Measurements from ENCODE around the gene SLC19A3. TPM values are rescaled to one million over a fixed set of nuclear protein-coding genes. Genes with fewer than 3 reads are reported as not detected.

SLC19A3 gene
- total RNA-seq, 1 donor from 2014 or later = 5.3 TPM

Small RNA genes lying within 50 kb of the gene (small RNA-seq; reads per million reads assigned to genes)
- gene RNA5SP121 (ENCODE audit: low replicate concordance) = not detected

Other genes starting within 250 kb of the SLC19A3 start
- 35.9 TPM for gene AGFG1, start 245.9 kb downstream of the SLC19A3 start, total RNA-seq
- gene SCYGR2, start 119.1 kb downstream of the SLC19A3 start, total RNA-seq = not detected
- gene SCYGR3, start 103.2 kb downstream of the SLC19A3 start, total RNA-seq = not detected
- gene SCYGR4, start 100.5 kb downstream of the SLC19A3 start, total RNA-seq = not detected
- not detected for gene SCYGR5, start 51.2 kb downstream of the SLC19A3 start, total RNA-seq
- not detected for gene SCYGR6, start 6.7 kb upstream of the SLC19A3 start, total RNA-seq
- gene SCYGR7, start 10.3 kb upstream of the SLC19A3 start, total RNA-seq = not detected
- gene SCYGR8, start 27.9 kb upstream of the SLC19A3 start, total RNA-seq = not detected
- gene CCL20, start 95.8 kb upstream of the SLC19A3 start, total RNA-seq = not detected
- not detected for gene DAW1, start 153.6 kb upstream of the SLC19A3 start, total RNA-seq